Right ventricle myocardium superior (tissue), 1 donor: Measurements from ENCODE around the gene BPHL. TPM values are rescaled to one million over a fixed set of nuclear protein-coding genes. Genes with fewer than 3 reads are reported as not detected.
"Not testable (repeated sequence)": the region's sequence is repeated elsewhere in the genome, so short reads cannot be mapped to it uniquely, and the experiment has no call there.

Experiments used
- ATAC-seq: fragments of 200-7000 bp; cut with Tn5 transposase; one replicate; pipeline ENCODE4 v1.9.1; 2020; ENCODE audit warnings: mild to moderate bottlenecking; ENCODE audit not compliant: poor library complexity
- DNase-seq: peaks from one replicate; pipeline ENCODE4 v3.0.0-alpha.2; 2020
- intact Hi-C: fragments of 100-400 bp; cut with DNase I; formaldehyde crosslinking; loops from one replicate; pipeline ENCODE4 v1.11.2; 2022
- long read RNA-seq: library from polyadenylated mRNA; unstranded; transcript quantifications from one replicate; pipeline ENCODE4 v2.0.0, GENCODE V29; 2021
- total RNA-seq: library from RNA; stranded (reverse); fragmentation: NEBNext Ultra II Directional; extraction: Animal tissue kit (Norgen Biotek cat#: 25700); gene quantifications from one replicate; pipeline ENCODE4 v1.2.1, GENCODE V29; 2021
- donor health status: DM: no; HTN: yes; CAD: no; lungs with severe emphysema.

The BPHL gene
- total RNA-seq, result 22.2 TPM
- long read RNA-seq, transcript BPHL-203 (7 exons, 1,928 nt), result major isoform, 48 of 55 reads
- long read RNA-seq, partial matches to known transcripts, result 2 of 55 reads
- long read RNA-seq, other reads (novel, unspliced or antisense), result 4 of 55 reads

- peak; percentile 99 for ATAC-seq
- DNase-seq, result peak; percentile 98
- intact Hi-C loops, result no loop called here
Observed at GRCh38 chr6:3118353-3119039, at the start of gene BPHL. Gene BPHL, plus strand, starts transcription at chr6:3118711. Its CDS starts 30 bp downstream, at chr6:3118741.

GRCh38 chr6:3071568-3071967 is 46.9 kb upstream of the BPHL start:
- no peak for ATAC-seq
- intact Hi-C loops, result no loop called here
- no peak for DNase-seq

- ATAC-seq (no peak), DNase-seq (no peak)
- intact Hi-C loops, result no loop called here
Observed at GRCh38 chr6:3072798-3073197, 45.7 kb upstream of the BPHL start.

DNA sequence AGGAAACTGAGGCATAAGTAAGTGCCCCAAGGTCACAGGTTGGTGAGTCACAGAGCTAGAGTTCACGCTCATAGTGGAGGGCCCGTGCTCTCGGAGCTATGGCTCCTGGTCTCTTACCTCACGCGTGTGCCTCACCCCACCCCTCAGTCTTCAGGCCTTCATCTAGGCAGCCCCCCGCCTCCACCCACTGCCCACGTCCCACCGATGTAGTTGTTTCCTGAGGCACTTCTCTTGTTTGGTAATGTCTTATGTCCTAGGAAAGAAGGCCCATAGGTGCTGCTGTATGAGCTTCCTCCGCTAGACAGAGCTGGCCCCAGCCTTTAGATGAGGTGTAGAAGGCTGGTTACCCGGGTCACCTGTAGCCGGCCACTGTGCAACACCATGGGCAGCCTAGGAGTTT is 45.1 kb upstream of the BPHL start:
- intact Hi-C loops, result no loop called here
- DNase-seq, result no peak
- ATAC-seq, result no peak

DNA sequence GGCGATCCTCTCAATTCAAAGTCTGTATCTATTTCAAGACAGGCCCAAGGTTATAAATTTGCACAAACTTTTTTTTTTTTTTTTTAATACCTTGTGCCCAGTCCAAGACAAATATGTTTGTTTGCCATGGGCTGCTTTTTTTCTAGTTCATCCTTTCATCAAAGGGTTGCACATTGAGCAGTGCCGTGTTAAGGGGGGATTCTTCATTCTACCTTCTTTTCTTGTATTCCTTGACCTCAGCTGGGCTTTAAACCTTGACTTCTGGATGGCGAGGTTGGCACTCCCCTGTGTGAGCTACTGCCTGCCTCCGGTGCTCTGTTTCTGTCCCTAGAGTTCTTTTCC is 42.8 kb upstream of the BPHL start:
- ATAC-seq (no peak), DNase-seq (no peak)
- intact Hi-C loops, result no loop called here

DNA sequence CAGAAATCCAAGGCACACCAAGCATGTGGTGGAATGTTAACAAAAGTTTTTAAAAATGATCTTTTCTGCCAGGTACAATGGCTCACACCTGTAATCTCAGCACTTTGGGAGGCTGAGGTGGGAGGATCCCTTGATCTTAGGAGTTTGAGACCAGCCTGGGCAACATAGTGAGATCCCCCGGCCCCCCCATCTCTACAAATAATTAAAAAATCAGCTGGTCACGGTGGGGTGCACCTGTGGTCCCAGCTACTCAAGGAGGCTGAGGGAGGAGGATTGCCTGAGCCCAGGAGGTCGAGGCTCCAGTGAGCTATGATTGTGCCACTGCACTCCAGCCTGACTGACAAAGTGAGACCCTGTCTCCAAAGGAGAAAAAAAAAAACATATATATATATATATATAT is 42.2 kb upstream of the BPHL start:
- DNase-seq (no peak), ATAC-seq (no peak)
- intact Hi-C loops, result no loop called here

DNA sequence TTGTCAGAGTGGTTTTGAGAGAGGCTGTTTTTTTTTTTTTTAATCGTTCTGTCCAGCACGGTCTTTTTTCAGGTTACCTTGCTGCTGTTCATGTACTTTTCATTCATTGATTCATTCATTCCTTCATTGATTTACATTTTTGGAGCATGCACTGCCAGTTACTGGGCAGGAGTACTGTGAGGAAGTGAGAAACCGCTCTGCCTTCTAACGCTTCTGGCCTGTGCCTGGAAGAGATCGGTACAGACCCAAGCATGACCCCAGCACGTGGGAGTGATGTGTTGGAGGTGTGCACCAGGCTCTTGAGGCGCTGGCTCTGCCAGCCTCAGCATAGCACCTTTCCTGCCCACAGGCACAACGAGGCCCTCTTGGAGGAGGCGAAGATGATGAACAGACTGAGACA is 41.1 kb upstream of the BPHL start:
- intact Hi-C loops, result no loop called here
- no peak for ATAC-seq
- DNase-seq, result no peak

DNA sequence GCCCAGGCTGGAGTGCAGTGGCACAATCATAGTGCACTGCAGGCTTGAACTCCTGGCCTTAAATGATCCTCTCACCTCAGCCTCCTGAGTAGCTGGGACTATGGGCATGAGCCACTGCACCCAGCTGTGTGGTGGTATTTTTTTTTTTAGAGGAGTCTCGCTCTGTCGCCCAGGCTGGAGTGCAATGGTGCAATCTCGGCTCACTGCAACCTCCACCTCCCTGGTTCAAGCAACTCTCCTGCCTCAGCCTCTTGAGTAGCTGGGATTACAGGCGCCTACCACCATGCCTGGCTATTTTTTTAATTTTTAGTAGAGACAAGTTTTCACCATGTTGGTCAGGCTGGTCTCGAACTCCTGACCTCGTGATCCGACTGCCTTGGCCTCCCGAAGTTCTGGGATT is 39.6 kb upstream of the BPHL start:
- DNase-seq, ATAC-seq, intact Hi-C loops: not testable (repeated sequence)

DNA sequence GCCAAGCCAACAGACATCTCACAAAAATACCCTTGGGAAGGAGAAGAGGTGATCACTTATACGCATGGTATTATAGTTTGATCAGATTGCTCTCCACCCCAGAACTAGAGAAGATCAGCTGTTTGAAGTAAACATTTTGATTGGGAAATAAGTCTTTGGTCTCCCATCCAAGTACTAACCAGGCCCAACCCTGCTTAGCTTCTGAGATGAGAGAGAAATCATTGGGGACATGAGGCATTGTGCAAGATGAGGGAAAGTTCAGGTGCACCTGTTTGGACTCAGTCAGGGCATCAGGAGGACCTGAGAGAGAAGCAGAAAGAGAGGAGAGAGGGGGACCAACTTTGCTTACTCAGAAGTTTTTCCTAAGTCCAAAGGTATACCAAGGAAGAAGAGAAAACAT is 38.8 kb upstream of the BPHL start:
- DNase-seq (no peak), ATAC-seq (no peak)
- intact Hi-C loops, result no loop called here

DNA sequence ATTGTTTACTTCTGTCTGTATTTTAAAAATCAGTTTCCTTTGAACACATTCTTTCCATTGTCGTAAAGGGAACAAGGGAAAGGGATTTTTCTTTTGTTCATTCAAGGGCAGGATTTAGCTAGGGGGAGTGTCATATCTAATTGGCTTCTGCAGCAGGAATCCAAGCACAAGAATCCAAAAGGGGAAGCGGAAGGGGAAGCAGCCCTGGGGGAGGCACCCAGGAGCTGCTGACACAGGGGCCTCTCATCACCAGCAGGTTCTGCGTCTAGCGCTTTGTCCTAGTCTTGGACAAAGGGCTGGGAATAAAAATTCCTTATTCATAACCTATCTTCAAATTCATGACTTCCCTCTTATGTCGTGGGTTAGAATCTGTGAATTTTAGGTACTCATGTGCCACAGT is 36.6 kb upstream of the BPHL start:
- intact Hi-C loops, result no loop called here
- DNase-seq (peak; percentile 57), ATAC-seq (peak; percentile 63)

- intact Hi-C loops, result no loop called here
- no peak for ATAC-seq
- DNase-seq, result no peak
Observed at GRCh38 chr6:3085074-3085473, 33.4 kb upstream of the BPHL start.

DNA sequence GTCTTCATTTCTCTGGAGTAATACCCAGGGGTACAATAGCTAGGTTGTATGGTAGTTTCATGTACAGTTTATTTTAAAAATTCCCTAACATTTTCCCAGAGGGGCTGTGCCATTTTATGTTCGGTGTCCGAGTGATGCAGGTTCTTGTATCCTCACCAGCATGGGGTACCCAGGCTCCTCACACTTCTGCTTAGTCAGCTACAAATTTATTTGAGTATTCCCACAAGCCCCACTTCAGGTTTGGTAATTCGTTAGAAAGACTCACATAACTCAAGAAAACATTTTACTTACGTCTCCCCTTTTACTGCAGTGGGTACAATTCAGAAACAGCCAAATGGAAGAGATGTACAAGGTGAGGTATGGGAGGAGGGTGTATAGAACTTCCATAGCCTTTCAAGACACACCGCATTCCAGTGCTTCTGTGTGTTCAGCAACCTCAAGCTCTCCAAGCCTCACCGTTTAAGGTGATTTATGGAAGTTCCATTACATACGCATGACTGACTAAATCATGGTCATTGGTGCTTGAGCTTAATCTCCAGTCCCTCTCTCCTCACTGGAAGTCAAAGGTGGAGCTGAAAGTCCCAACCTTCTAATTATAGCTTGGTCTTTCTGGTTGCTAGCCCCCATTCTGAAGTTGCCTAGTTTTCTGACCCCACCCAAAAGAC is 32.1 kb upstream of the BPHL start:
- intact Hi-C loops, result no loop called here
- DNase-seq, result no peak
- no peak for ATAC-seq

- no peak for DNase-seq
- intact Hi-C loops, result no loop called here
- ATAC-seq, result peak; percentile 73
Observed at GRCh38 chr6:3088446-3088845, 30.1 kb upstream of the BPHL start.

GRCh38 chr6:3088968-3089367 is 29.5 kb upstream of the BPHL start:
- intact Hi-C loops, result no loop called here
- no peak for DNase-seq
- ATAC-seq, result peak; percentile 77

- DNase-seq (no peak), ATAC-seq (no peak)
- intact Hi-C loops, result no loop called here
Observed at GRCh38 chr6:3090013-3090412, 28.5 kb upstream of the BPHL start.

GRCh38 chr6:3094815-3095214 is 23.7 kb upstream of the BPHL start:
- DNase-seq (no peak), ATAC-seq (no peak)
- intact Hi-C loops, result no loop called here

DNA sequence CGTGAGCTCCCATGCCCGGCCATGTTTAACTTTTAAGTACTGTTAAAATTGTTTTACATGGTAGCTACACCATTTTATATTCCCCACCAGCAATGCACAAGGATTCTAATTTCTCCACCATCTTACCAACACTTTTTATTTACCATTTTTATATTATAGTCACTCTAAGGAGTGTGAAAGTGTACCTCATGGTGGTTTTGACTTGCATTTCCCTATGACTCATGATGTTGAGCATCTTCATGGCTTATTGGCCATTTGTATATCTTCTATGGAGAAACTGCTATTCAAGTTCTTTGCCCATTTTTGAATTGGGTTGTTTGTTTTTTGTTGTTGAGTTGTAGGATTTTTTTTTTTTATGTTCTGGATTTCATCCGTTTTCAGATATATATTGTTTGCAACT is 15.6 kb upstream of the BPHL start:
- ATAC-seq, result no peak
- DNase-seq, result no peak
- intact Hi-C loops, result no loop called here

DNA sequence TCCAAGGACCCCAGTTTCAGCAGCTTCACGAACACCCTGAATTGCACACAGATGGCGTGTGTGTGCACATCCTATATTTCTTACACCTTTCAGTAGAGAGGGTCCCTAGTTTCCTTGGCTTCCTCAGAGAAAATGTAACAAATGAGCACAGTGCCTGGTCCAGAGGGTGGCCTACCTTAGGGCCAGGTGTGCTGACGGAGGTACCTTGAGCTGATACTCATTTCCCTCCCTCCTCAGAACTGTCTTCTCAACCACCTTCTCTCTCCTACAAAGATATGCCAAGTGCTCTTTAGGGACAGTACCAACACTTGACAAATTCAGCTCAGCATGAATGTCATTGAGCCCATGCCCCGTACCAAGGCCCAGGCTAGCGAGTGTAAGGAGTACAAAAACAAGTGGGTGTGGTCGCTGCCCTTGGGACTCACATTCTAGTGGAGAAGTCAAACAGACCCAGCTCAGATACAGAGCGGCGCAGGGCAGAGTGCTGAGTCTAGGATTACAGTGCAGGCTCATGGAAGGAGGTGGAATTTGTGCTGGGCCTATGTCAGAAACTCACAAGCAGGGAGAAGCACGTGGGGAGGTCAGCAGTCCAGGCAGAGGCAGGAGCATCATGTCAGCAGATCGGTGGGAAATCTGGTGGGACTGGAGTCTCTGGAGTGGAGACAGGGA is 9.6 kb upstream of the BPHL start:
- peak; percentile 55 for DNase-seq
- intact Hi-C loops, result no loop called here
- ATAC-seq, result peak; percentile 25

DNA sequence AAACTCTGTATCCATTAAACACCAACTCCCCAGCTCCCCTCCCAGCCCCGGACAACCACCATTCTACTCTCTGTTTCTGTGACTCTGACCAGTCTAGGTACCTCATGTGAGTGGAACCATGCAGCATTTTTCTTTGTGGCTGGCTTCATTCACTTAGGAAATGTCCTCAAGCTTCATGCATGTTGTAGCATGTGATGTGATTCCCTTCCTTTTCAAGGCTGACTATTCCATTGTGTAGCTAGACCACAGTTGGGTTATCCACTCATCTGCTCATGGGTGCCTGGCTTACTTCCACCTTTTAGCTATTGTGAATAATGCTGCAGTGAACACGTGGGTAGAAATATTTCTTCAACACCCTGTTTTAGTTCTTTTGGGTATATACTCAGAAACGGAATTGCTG is 8.8 kb upstream of the BPHL start:
- intact Hi-C loops, result no loop called here
- DNase-seq, result no peak
- no peak for ATAC-seq

DNA sequence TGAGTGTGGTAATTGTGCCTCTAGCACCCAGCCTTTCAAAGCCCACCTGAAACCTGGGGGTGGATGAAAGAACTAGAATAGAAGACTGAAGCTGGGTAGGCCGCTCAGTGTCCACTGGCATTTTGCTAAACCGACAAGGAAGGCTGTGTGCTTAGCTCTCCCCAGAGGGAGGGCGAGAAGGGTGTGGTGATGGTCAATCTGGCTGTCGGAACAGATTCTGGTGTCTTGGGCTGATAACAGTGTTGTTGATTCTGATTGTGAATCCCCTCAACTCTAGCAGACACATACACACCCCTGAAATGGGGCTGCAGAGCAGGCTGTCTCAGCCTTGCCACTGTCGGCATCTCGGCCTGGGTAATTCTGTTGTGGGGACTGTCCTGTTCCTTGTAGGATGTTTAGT is 4.1 kb upstream of the BPHL start:
- DNase-seq (no peak), ATAC-seq (no peak)
- intact Hi-C loops, result no loop called here
